RWPE1 (cell line): ENCODE data around the gene CCDC78.

Source experiments
- CTCF ChIA-PET: fragments of 350-600 bp; sonication (Branson Sonifier 250); formaldehyde crosslinking; extraction: SDS; loops from one replicate; lab custom pipeline; 2021; lab: Yijun Ruan, JAX
- POLR2A ChIA-PET: fragments of 400-600 bp; formaldehyde crosslinking; extraction: SDS; loops from one replicate; lab custom pipeline; 2020; ENCODE audit warnings: antibody characterized with exemption; ENCODE audit not compliant: low non-redundant PET; lab: Yijun Ruan, JAX
- DNase-seq: peaks from one replicate; pipeline ENCODE4 v3.0.0; 2012; ENCODE audit warnings: low spot score
- H3K27ac ChIP-seq: fragments of 450-650 bp; 2 replicates; pipeline ENCODE4 v1.5.1; 2017
- TF ChIP-seq, protein P1 (sequence below): fragments of 450-650 bp; conservative IDR thresholded peaks from 2 replicates; pipeline ENCODE4 v1.5.1; 2017; ENCODE audit warnings: low read depth, mild to moderate bottlenecking

Gene CCDC78

GRCh38 chr16:730666-731509, 4.6 kb upstream of the CCDC78 start:
- ChIA-PET POLR2A (no interaction called here), CTCF (interaction anchor here (0.6 to 1.3 kb wide), 2 partner anchors 19 to 70 kb away, joined by 3 to 6 read pairs; no protein-coding TSS in a partner anchor)
- no peak for DNase-seq
- TF ChIP-seq, protein P1, sequence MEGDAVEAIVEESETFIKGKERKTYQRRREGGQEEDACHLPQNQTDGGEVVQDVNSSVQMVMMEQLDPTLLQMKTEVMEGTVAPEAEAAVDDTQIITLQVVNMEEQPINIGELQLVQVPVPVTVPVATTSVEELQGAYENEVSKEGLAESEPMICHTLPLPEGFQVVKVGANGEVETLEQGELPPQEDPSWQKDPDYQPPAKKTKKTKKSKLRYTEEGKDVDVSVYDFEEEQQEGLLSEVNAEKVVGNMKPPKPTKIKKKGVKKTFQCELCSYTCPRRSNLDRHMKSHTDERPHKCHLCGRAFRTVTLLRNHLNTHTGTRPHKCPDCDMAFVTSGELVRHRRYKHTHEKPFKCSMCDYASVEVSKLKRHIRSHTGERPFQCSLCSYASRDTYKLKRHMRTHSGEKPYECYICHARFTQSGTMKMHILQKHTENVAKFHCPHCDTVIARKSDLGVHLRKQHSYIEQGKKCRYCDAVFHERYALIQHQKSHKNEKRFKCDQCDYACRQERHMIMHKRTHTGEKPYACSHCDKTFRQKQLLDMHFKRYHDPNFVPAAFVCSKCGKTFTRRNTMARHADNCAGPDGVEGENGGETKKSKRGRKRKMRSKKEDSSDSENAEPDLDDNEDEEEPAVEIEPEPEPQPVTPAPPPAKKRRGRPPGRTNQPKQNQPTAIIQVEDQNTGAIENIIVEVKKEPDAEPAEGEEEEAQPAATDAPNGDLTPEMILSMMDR: no peak
- H3K27ac ChIP-seq: peak overlapping the region; percentile 95

DNA sequence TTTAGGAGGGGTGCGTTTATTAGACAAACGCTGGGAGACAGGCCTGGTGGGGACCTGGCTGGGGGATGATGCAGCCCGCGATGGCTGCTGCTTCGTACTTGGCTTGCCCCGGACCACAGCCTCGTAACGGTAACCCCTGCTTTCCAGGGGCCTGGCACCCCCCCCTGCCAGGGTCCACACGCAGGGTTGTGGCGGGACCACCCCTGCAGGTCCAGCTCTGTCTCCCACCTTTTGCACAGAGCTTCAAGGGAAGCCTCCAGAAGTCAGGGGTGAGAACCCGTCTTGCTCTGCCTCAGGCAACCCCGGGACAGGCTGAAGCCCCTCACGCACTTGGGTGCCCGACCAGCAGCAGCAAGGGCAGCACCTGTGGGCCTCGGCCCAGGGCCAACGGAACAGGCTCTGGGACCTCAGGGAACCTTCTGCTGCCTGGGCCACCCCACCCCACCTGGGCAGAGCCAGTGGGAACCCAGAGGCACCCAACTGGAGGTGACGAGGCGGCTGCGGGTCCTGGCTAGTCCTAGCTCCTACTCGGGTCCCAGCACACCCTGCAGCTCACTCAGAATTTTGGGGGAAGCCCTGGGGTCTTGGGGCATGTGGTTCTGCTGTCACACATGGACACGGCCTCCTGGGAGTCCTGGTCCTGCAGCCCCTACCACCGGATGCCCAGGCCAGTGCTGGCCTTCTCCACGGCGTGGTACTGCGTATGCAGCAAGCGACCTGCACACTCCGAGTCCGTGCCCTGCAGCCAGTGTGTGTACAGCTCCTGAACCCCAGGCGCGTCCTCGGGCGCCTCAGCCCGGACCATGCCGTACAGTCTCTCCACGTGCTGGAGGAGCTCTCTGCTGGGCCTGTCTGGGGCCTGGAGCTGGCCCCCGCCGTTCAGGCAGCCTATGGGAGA, 3.8 kb upstream of the CCDC78 start:
- H3K27ac ChIP-seq: peak overlapping the region; percentile 95
- POLR2A ChIA-PET: no interaction called here

GRCh38 chr16:728890-729744, 2.9 kb upstream of the CCDC78 start:
- CTCF ChIA-PET: interaction anchor here (0.7 to 1.2 kb wide), 4 partner anchors 13 to 68 kb away, joined by 3 to 4 read pairs (median 4); partner anchors contain the start of gene MSLN
- peak overlapping the region; percentile 95 for H3K27ac ChIP-seq
- TF ChIP-seq, protein P1: no peak
- POLR2A ChIA-PET: no interaction called here
- DNase-seq: no peak

More for the DNA sequence above, 3.8 kb upstream of the CCDC78 start:
- CTCF ChIA-PET: interaction anchor here (0.6 to 1.2 kb wide), 4 partner anchors 14 to 69 kb away, joined by 3 to 4 read pairs (median 4); partner anchors contain the start of gene MSLN
- DNase-seq: no peak
- TF ChIP-seq, protein P1: no peak

- CTCF ChIA-PET: interaction anchor here (0.7 to 1.3 kb wide), 3 partner anchors 57 to 67 kb away, joined by 3 to 6 read pairs (median 4); no protein-coding TSS in a partner anchor
- peak; percentile 77 for DNase-seq
- POLR2A ChIA-PET: no interaction called here
- peak overlapping the region; percentile 95 for H3K27ac ChIP-seq
- TF ChIP-seq, protein P1: no peak
Observed at GRCh38 chr16:728131-728889, 2.1 kb upstream of the CCDC78 start.

DNA sequence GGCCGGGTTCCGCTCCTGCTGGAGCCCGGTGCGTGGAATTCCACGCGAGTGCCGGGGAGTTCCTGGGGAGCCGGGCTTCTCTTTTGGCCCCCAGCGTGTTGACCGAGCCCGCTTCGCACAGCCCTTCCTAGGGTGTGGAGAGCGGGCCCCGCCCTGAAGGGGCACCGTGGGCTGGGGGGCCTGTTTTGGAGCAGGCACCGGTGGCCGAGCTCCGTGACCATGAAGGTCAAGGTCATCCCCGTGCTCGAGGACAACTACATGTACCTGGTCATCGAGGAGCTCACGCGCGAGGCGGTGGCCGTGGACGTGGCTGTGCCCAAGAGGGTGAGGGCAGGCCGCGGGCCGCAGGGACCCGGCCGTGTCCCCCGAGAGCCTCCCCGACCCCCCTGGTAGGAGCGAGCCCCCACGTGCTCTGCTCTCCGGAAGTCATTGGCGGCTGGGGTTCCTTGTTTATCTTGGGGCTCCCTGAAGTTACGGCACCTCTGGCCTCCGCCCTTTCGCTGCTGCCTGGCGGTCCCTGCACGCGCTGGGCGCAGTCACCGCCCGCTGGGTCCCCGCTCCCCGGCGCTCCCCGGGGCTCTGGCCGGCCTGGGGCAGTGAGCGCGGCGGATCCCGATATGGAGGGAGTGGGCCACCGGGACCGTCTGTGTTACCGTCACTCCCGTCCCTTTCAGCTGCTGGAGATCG, 1.2 kb upstream of the CCDC78 start:
- ChIA-PET CTCF (interaction anchor here (0.9 to 1.3 kb wide), 2 partner anchors 14 to 58 kb away, joined by 3 to 6 read pairs; no protein-coding TSS in a partner anchor), POLR2A (no interaction called here)
- TF ChIP-seq, protein P1: no peak
- peak overlapping the region; percentile 95 for H3K27ac ChIP-seq
- no peak for DNase-seq
